GM12878 (cell line): ENCODE measurements around the gene ATF6.

Experiments used
- FOXM1 ChIP-seq: IDR thresholded peaks from 2 replicates; pipeline ENCODE4 v1.6.1; 2012; ENCODE audit warnings: low read depth, mild to moderate bottlenecking, inconsistent platforms, low read length, moderate library complexity
- POLR2A ChIP-seq: IDR thresholded peaks from 2 replicates; pipeline ENCODE4 v1.6.1; 2011; ENCODE audit warnings: low read depth, mild to moderate bottlenecking, low read length
- ZZZ3 ChIP-seq: IDR thresholded peaks from 2 replicates; pipeline ENCODE4 v1.6.1; 2011; ENCODE audit warnings: low read depth; ENCODE audit not compliant: control insufficient read depth, insufficient read length

DNA sequence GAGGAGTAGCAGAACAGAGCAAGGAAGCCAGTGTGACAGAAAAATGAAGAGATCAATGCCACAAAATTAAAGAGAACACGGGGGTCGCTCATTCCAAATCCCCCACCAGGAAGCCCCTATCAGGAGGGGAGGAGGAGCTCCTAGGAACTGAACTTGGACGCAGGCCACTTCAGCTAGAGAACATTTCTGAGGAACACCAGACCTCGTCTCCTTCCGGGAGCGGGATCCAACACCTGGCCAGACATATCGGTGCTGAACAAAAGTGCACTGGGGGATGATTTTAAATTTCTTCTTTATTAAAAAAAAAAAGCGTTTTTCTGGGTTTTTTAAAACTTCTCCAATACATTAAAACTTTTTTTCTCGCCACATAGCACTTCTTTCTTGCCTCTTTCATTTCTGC, 216.8 kb downstream of the ATF6 start:
- no peak for TF ChIP-seq POLR2A
- no peak for TF ChIP-seq FOXM1
- TF ChIP-seq ZZZ3: no peak
